HepG2 (cell line): Measurements from ENCODE around the gene OR13J1. TPM values are rescaled to one million over a fixed set of nuclear protein-coding genes. Genes with fewer than 3 reads are reported as not detected.

Source experiments
- AGO1 ChIP-seq: fragments of 200-400 bp; formaldehyde crosslinking; IDR thresholded peaks from 2 replicates; pipeline ENCODE4 v1.6.1; 2017; ENCODE audit warnings: mild to moderate bottlenecking, low read depth, low read length, moderate library complexity; ENCODE audit not compliant: poor library complexity, severe bottlenecking
- CBFB ChIP-seq: sonication (generic); formaldehyde crosslinking; IDR thresholded peaks from 2 replicates; pipeline ENCODE4 v1.4.0; 2020; ENCODE audit warnings: missing genetic modification reagents
- CENPBD1 ChIP-seq: sonication (generic); formaldehyde crosslinking; IDR thresholded peaks from 2 replicates; pipeline ENCODE4 v1.8.0; 2022; ENCODE audit warnings: missing genetic modification reagents, low read depth, mild to moderate bottlenecking, borderline replicate concordance
- CENPT ChIP-seq: sonication (generic); formaldehyde crosslinking; IDR thresholded peaks from 2 replicates; pipeline ENCODE4 v1.8.0; 2022; ENCODE audit warnings: low read depth, mild to moderate bottlenecking, moderate library complexity, missing genetic modification reagents
- ESRRA ChIP-seq: sonication (generic); formaldehyde crosslinking; IDR thresholded peaks from 2 replicates; pipeline ENCODE4 v1.5.1; 2020; ENCODE audit warnings: mild to moderate bottlenecking, low read depth, missing genetic modification reagents
- FOXK2 ChIP-seq: fragments of 450-650 bp; IDR thresholded peaks from 2 replicates; pipeline ENCODE4 v1.6.1; 2016
- FOXO1 ChIP-seq: sonication (generic); formaldehyde crosslinking; IDR thresholded peaks from 2 replicates; pipeline ENCODE4 v1.4.0; 2020; ENCODE audit warnings: missing genetic modification reagents
- IRF9 ChIP-seq: sonication (generic); formaldehyde crosslinking; IDR thresholded peaks from 2 replicates; pipeline ENCODE4 v1.8.0; 2022; ENCODE audit warnings: missing genetic modification reagents, mild to moderate bottlenecking, borderline replicate concordance
- KAT7 ChIP-seq: IDR thresholded peaks from 2 replicates; pipeline ENCODE4 v1.6.1; 2018; ENCODE audit warnings: borderline replicate concordance, missing compliant biosample characterization
- MED13 ChIP-seq: sonication (generic); formaldehyde crosslinking; IDR thresholded peaks from 2 replicates; pipeline ENCODE4 v1.5.0; 2020; ENCODE audit warnings: missing genetic modification reagents
- NFKB2 ChIP-seq: sonication (generic); formaldehyde crosslinking; IDR thresholded peaks from 2 replicates; pipeline ENCODE4 v1.4.0; 2020; ENCODE audit warnings: missing genetic modification reagents, borderline replicate concordance
- RFX3 ChIP-seq: IDR thresholded peaks from 2 replicates; pipeline ENCODE4 v1.6.1; 2016; ENCODE audit warnings: missing biosample characterization, missing genetic modification reagents
- SCMH1 ChIP-seq: sonication (generic); formaldehyde crosslinking; IDR thresholded peaks from 2 replicates; pipeline ENCODE4 v1.9.0; 2021; ENCODE audit warnings: missing genetic modification reagents, mild to moderate bottlenecking, borderline replicate concordance
- SIX1 ChIP-seq: sonication (generic); formaldehyde crosslinking; IDR thresholded peaks from 2 replicates; pipeline ENCODE4 v1.4.0; 2020; ENCODE audit warnings: missing genetic modification reagents, borderline replicate concordance
- ZBTB25 ChIP-seq: IDR thresholded peaks from 2 replicates; pipeline ENCODE4 v1.6.1; 2018; ENCODE audit warnings: missing genetic modification reagents
- ZNF234 ChIP-seq: sonication (generic); formaldehyde crosslinking; conservative IDR thresholded peaks from 2 replicates; pipeline ENCODE4 v1.5.1; 2020; ENCODE audit warnings: mild to moderate bottlenecking, missing genetic modification reagents
- ZNF451 ChIP-seq: sonication (generic); formaldehyde crosslinking; IDR thresholded peaks from 2 replicates; pipeline ENCODE4 v1.5.0; 2020; ENCODE audit warnings: mild to moderate bottlenecking, missing genetic modification reagents
- ZNF672 ChIP-seq: sonication (generic); formaldehyde crosslinking; IDR thresholded peaks from 2 replicates; pipeline ENCODE4 v1.8.1; 2022; ENCODE audit warnings: missing genetic modification reagents
- ZNF674 ChIP-seq: sonication (generic); formaldehyde crosslinking; IDR thresholded peaks from 2 replicates; pipeline ENCODE4 v1.5.0; 2020; ENCODE audit warnings: low read depth, mild to moderate bottlenecking, missing genetic modification reagents
- ZNF775 ChIP-seq: sonication (generic); formaldehyde crosslinking; IDR thresholded peaks from 2 replicates; pipeline ENCODE4 v1.4.0; 2020; ENCODE audit warnings: missing genetic modification reagents, mild to moderate bottlenecking, moderate library complexity, borderline replicate concordance
- ZSCAN12 ChIP-seq: sonication (generic); formaldehyde crosslinking; IDR thresholded peaks from 2 replicates; pipeline ENCODE4 v1.9.0; 2021; ENCODE audit warnings: mild to moderate bottlenecking, missing genetic modification reagents
- ZSCAN20 ChIP-seq: sonication (generic); formaldehyde crosslinking; IDR thresholded peaks from 2 replicates; pipeline ENCODE4 v1.4.0; 2020; ENCODE audit warnings: missing genetic modification reagents, mild to moderate bottlenecking, borderline replicate concordance
- polyA plus RNA-seq, 8 experiments: library from polyadenylated mRNA; depleted of rRNA in 3 of 8; stranded (reverse) in 7 of 8; unstranded in 1 of 8; fragments of >200 nt; fragmentation: Illumina TruSeq in 4 of 8; extraction: Trizol in 4 of 8; gene quantifications; 2 replicates each; pipeline versions ENCODE4 v1.2.1 to v1.2.3, GENCODE V29; 2011 to 2016; ENCODE audit warnings: low read depth in 4 of 8, missing spikeins in 1 of 8, mixed read lengths in 1 of 8; ENCODE audit not compliant: insufficient read depth in 1 of 8
- total RNA-seq, 5 experiments: library from RNA; depleted of rRNA; stranded (reverse); fragments of >200 nt; fragmentation: Illumina TruSeq; extraction: Trizol; gene quantifications; 2 replicates each; pipeline ENCODE4 v1.2.3, GENCODE V29; 2016; ENCODE audit warnings: low read depth in 1 of 5
- TF ChIP-seq, protein P1 (sequence below): sonication (generic); formaldehyde crosslinking; IDR thresholded peaks from 2 replicates; pipeline ENCODE4 v1.4.0; 2020; ENCODE audit warnings: missing genetic modification reagents
- TF ChIP-seq, protein P2 (sequence below): IDR thresholded peaks from 2 replicates; pipeline ENCODE4 v1.6.1; 2012; ENCODE audit warnings: inconsistent platforms
- TF ChIP-seq, protein P3 (sequence below): sonication (generic); formaldehyde crosslinking; IDR thresholded peaks from 2 replicates; pipeline ENCODE4 v1.9.0; 2021; ENCODE audit warnings: missing genetic modification reagents, mild to moderate bottlenecking, borderline replicate concordance

OR13J1 gene
- total and polyA plus RNA-seq, 2 of the 13 experiments (the other 11 are each of a cell fraction or from before 2014, with no cell fraction given), result not detected

GRCh38 chr9:35905912-35906679, 35.9 kb upstream of the OR13J1 start, which contains the start of gene HRCT1 (continued):
- TF ChIP-seq, protein P1, sequence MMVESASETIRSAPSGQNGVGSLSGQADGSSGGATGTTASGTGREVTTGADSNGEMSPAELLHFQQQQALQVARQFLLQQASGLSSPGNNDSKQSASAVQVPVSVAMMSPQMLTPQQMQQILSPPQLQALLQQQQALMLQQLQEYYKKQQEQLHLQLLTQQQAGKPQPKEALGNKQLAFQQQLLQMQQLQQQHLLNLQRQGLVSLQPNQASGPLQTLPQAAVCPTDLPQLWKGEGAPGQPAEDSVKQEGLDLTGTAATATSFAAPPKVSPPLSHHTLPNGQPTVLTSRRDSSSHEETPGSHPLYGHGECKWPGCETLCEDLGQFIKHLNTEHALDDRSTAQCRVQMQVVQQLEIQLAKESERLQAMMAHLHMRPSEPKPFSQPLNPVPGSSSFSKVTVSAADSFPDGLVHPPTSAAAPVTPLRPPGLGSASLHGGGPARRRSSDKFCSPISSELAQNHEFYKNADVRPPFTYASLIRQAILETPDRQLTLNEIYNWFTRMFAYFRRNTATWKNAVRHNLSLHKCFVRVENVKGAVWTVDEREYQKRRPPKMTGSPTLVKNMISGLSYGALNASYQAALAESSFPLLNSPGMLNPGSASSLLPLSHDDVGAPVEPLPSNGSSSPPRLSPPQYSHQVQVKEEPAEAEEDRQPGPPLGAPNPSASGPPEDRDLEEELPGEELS, result peak; percentile 22; the same call in 1 of the 2 replicates
- TF ChIP-seq RFX3 (CRISPR knock-in tag) (no peak), SIX1 (CRISPR knock-in tag) (no peak), ZSCAN12 (CRISPR knock-in tag) (no peak), CBFB (CRISPR knock-in tag) (peak; percentile 93), MED13 (CRISPR knock-in tag) (no peak), FOXO1 (CRISPR knock-in tag) (peak; percentile 51; the same call in 1 of the 2 replicates), ZNF775 (CRISPR knock-in tag) (no peak), NFKB2 (CRISPR knock-in tag) (peak; percentile 37; the same call in 1 of the 2 replicates), AGO1 (no peak), ZNF451 (CRISPR knock-in tag) (no peak), KAT7 (no peak), ZBTB25 (CRISPR knock-in tag) (0 out of 2 replicates have a peak, but pooled peaks have one; percentile 40), ZSCAN20 (no peak), CENPT (CRISPR knock-in tag) (no peak), IRF9 (CRISPR knock-in tag) (no peak), ZNF674 (CRISPR knock-in tag) (no peak), CENPBD1 (CRISPR knock-in tag) (no peak), ESRRA (CRISPR knock-in tag) (no peak), ZNF234 (CRISPR knock-in tag) (no peak), SCMH1 (CRISPR knock-in tag) (no peak), FOXK2 (no peak), ZNF672 (no peak)
- TF ChIP-seq, protein P2, sequence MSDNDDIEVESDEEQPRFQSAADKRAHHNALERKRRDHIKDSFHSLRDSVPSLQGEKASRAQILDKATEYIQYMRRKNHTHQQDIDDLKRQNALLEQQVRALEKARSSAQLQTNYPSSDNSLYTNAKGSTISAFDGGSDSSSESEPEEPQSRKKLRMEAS, result peak; percentile 72
- TF ChIP-seq, protein P3, sequence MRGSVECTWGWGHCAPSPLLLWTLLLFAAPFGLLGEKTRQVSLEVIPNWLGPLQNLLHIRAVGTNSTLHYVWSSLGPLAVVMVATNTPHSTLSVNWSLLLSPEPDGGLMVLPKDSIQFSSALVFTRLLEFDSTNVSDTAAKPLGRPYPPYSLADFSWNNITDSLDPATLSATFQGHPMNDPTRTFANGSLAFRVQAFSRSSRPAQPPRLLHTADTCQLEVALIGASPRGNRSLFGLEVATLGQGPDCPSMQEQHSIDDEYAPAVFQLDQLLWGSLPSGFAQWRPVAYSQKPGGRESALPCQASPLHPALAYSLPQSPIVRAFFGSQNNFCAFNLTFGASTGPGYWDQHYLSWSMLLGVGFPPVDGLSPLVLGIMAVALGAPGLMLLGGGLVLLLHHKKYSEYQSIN (CRISPR knock-in tag), result no peak
